ENCODE results near the gene YES1.

GRCh38 chr18:741931-742512, 70.0 kb downstream of the YES1 start:
- peak; percentile 58 to 80 (median 76); a peak in 5 of 6 replicates for TF ChIP-seq CTCF (IDR thresholded peaks at IDR 0.05 in 2 of 3, conservative IDR thresholded peaks at IDR 0.05 in 1 of 3; ENCODE audit: borderline replicate concordance in 1 of 3, insufficient read depth in 1 of 3, low read depth in 2 of 3, low read length in 2 of 3)
- TF ChIP-seq EGR1 (IDR thresholded peaks at IDR 0.05; ENCODE audit: low read depth): no peak
- TF ChIP-seq SIN3A (IDR thresholded peaks at IDR 0.05; ENCODE audit: low read depth): no peak
- TF ChIP-seq POLR2AphosphoS5 (IDR thresholded peaks at IDR 0.05; ENCODE audit: low read depth, low read length): no peak
- TF ChIP-seq EZH2 (IDR thresholded peaks at IDR 0.05): no peak
- no peak for TF ChIP-seq JUND (IDR thresholded peaks at IDR 0.05)
- TF ChIP-seq ZBTB33 (IDR thresholded peaks at IDR 0.05; ENCODE audit: extremely low read depth, insufficient replicate concordance, low read length): no peak
- no peak for TF ChIP-seq POLR2A (IDR thresholded peaks at IDR 0.05; ENCODE audit: borderline replicate concordance, extremely low read depth, insufficient read depth, insufficient read length)
- TF ChIP-seq ZNF274 (IDR thresholded peaks at IDR 0.05; ENCODE audit: low read depth, low read length): no peak
- no peak for TF ChIP-seq REST (IDR thresholded peaks at IDR 0.05; ENCODE audit: low read depth)
- TF ChIP-seq RAD21 (IDR thresholded peaks at IDR 0.05; ENCODE audit: low read depth): peak; percentile 82
